Left lung (tissue), 10 donors: ENCODE results near the gene ACSL3. TPM values are rescaled to one million over a fixed set of nuclear protein-coding genes. Genes with fewer than 3 reads are reported as not detected.

Experiments used
- ATAC-seq: fragments of 200-7000 bp; cut with Tn5 transposase; one replicate; pipeline ENCODE4 v1.9.1; 2020; ENCODE audit warnings: moderate library complexity
- DNase-seq, 4 donors: peaks; one replicate each; pipeline ENCODE4 v3.0.0-alpha.2; 2013 to 2020
- H3K27ac ChIP-seq, 2 donors: fragments of 200-600 bp; sonication (generic) in 1 of 2; one replicate each; pipeline versions ENCODE4 v1.5.0 to v1.8.0; 2020 to 2021
- H3K27me3 ChIP-seq, 2 donors: fragments of 200-600 bp; sonication (generic) in 1 of 2; one replicate each; pipeline versions ENCODE4 v1.5.0 to v1.8.0; 2020 to 2021
- H3K36me3 ChIP-seq, 2 donors: fragments of 200-600 bp; sonication (generic) in 1 of 2; one replicate each; pipeline versions ENCODE4 v1.5.0 to v1.8.0; 2020 to 2021
- H3K4me1 ChIP-seq, 2 donors: fragments of 200-600 bp; one replicate each; pipeline ENCODE4 v1.8.0; 2021
- H3K4me3 ChIP-seq, 2 donors: fragments of 200-600 bp; sonication (generic) in 1 of 2; one replicate each; pipeline versions ENCODE4 v1.5.0 to v1.8.0; 2020 to 2021; ENCODE audit warnings: mild to moderate bottlenecking in 1 of 2
- H3K9me3 ChIP-seq, 2 donors: fragments of 200-600 bp; sonication (generic) in 1 of 2; one replicate each; pipeline versions ENCODE4 v1.5.0 to v1.8.0; 2020 to 2021
- CTCF ChIP-seq, 2 donors: fragments of 200-600 bp; sonication (generic) in 1 of 2; IDR thresholded peaks; one replicate each; pipeline versions ENCODE4 v1.5.0 to v1.8.0; 2021; ENCODE audit warnings: antibody characterized with exemption in 2 of 2
- intact Hi-C, 2 donors: fragments of 100-400 bp; cut with DNase I; formaldehyde crosslinking; loops; one replicate each; pipeline versions ENCODE4 v1.11.2 to v1.14.2; 2022
- polyA plus RNA-seq, 6 donors: library from polyadenylated mRNA; unstranded; fragments of 120-200 nt; gene quantifications; one replicate each; pipeline ENCODE4 v1.2.1, GENCODE V29; 2013; ENCODE audit not compliant: insufficient read length in 6 of 6
- total RNA-seq, 2 donors: library from RNA; stranded (reverse); fragmentation: NEBNext Ultra II Directional; extraction: Animal tissue kit (Norgen Biotek cat#: 25700); gene quantifications; one replicate each; pipeline ENCODE4 v1.2.1, GENCODE V29; 2021
- donor health status: DM: no; HTN: yes; CAD: no.
- donor health status: DM: no; HTN: no; CAD: no.

The ACSL3 gene
- total and polyA plus RNA-seq, 8 donors: 55.1 to 102 (median 61.0) TPM

GRCh38 chr2:222969491-222969890 is 108.7 kb downstream of the ACSL3 start:
- no peaks in the 10 kb centered on the region for H3K27me3 ChIP-seq
- H3K27ac ChIP-seq: no peak overlapping the region
- H3K4me1 ChIP-seq: no peaks in the 10 kb centered on the region
- DNase-seq: peak in 2 of 4 donors; percentile 25 to 51
- no peak overlapping the region for H3K4me3 ChIP-seq
- peak; percentile 27 for ATAC-seq
- no peaks in the 10 kb centered on the region for H3K36me3 ChIP-seq
- intact Hi-C loops: no loop called here
- TF ChIP-seq CTCF (IDR thresholded peaks at IDR 0.05): no peak
- H3K9me3 ChIP-seq: no peaks in the 10 kb centered on the region

GRCh38 chr2:222972420-222972819 is 111.6 kb downstream of the ACSL3 start:
- H3K9me3 ChIP-seq: no peaks in the 10 kb centered on the region
- TF ChIP-seq CTCF (IDR thresholded peaks at IDR 0.05): no peak

GRCh38 chr2:222973237-222973636 is 112.4 kb downstream of the ACSL3 start:
- intact Hi-C loops: no loop called here
- Histone ChIP-seq H3K36me3 (no peaks in the 10 kb centered on the region), H3K9me3 (no peaks in the 10 kb centered on the region), H3K4me1 (no peaks in the 10 kb centered on the region), H3K27ac (no peak overlapping the region), H3K4me3 (no peak overlapping the region), H3K27me3 (no peaks in the 10 kb centered on the region)
- no peak for TF ChIP-seq CTCF (IDR thresholded peaks at IDR 0.05)
- ATAC-seq: no peak
- DNase-seq: no peak

More at GRCh38 chr2:222972420-222972819, 111.6 kb downstream of the ACSL3 start:
- Histone ChIP-seq H3K27me3 (no peaks in the 10 kb centered on the region), H3K4me1 (no peaks in the 10 kb centered on the region), H3K4me3 (no peak overlapping the region), H3K36me3 (no peaks in the 10 kb centered on the region), H3K27ac (no peak overlapping the region)
- ATAC-seq (no peak), DNase-seq (no peak)
- intact Hi-C loops: no loop called here

GRCh38 chr2:222973733-222974132 is 112.9 kb downstream of the ACSL3 start:
- intact Hi-C loops: no loop called here

GRCh38 chr2:222976521-222977061 is 115.8 kb downstream of the ACSL3 start:
- Histone ChIP-seq H3K4me1 (no peaks in the 10 kb centered on the region), H3K27me3 (no peaks in the 10 kb centered on the region), H3K36me3 (no peaks in the 10 kb centered on the region), H3K4me3 (no peak overlapping the region), H3K9me3 (no peaks in the 10 kb centered on the region), H3K27ac (no peak overlapping the region)
- DNase-seq (no peak), ATAC-seq (no peak)
- no peak for TF ChIP-seq CTCF (IDR thresholded peaks at IDR 0.05)
- intact Hi-C loops: no loop called here

More at GRCh38 chr2:222973733-222974132, 112.9 kb downstream of the ACSL3 start:
- Histone ChIP-seq H3K27me3 (no peaks in the 10 kb centered on the region), H3K27ac (no peak overlapping the region), H3K9me3 (no peaks in the 10 kb centered on the region), H3K4me1 (no peaks in the 10 kb centered on the region), H3K4me3 (no peak overlapping the region), H3K36me3 (no peaks in the 10 kb centered on the region)
- TF ChIP-seq CTCF (IDR thresholded peaks at IDR 0.05): no peak
- ATAC-seq: no peak
- DNase-seq: no peak
